A673 (cell line): ENCODE data around the gene AHNAK2.

Experiments
- EZH2 ChIP-seq: fragments of 200-600 bp; sonication (generic); IDR thresholded peaks from 2 replicates; pipeline ENCODE4 v1.6.1; 2017; ENCODE audit warnings: borderline replicate concordance, low read depth, mild to moderate bottlenecking, mixed read lengths, antibody characterized with exemption, low read length; ENCODE audit not compliant: poor library complexity, severe bottlenecking
- TF ChIP-seq, protein P1 (sequence below): fragments of 300-800, 200-600 bp; sonication (generic); conservative IDR thresholded peaks from 2 replicates; pipeline ENCODE4 v1.5.1; 2017; ENCODE audit warnings: low read depth, mild to moderate bottlenecking, antibody characterized with exemption, low read length, moderate library complexity, mixed read lengths

DNA sequence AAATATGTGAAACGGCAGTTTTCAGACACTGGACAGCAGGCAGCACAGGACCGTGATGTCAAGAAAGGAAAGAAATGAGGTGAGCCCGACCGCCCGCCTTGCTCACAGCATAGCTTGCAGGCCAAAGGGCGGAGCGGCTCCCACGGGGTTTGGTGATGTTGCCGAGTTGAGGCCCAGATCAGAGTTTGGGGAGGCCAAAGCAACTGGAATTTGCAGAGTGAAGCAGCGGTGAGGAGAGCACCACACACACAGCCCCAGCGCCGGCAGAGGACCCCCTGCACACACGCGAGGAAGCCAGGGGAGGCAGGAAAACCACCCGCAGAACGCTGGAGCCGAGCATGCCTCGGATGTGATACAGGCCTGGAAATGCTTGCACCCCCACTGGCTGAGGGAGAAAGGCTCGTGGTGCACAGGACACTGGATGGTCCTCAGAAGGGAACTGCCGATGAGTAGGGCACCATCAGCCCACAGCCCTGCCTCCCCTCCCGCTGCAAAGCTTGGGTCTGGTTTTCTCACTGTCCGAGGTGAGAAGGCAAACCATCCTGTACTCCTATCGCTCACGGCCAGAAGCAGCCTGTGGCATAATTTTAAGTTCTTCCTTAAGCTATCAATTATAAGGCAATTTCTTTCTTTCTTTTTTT lies 79.2 kb downstream of the AHNAK2 start:
- no peak for TF ChIP-seq EZH2
- TF ChIP-seq, protein P1, sequence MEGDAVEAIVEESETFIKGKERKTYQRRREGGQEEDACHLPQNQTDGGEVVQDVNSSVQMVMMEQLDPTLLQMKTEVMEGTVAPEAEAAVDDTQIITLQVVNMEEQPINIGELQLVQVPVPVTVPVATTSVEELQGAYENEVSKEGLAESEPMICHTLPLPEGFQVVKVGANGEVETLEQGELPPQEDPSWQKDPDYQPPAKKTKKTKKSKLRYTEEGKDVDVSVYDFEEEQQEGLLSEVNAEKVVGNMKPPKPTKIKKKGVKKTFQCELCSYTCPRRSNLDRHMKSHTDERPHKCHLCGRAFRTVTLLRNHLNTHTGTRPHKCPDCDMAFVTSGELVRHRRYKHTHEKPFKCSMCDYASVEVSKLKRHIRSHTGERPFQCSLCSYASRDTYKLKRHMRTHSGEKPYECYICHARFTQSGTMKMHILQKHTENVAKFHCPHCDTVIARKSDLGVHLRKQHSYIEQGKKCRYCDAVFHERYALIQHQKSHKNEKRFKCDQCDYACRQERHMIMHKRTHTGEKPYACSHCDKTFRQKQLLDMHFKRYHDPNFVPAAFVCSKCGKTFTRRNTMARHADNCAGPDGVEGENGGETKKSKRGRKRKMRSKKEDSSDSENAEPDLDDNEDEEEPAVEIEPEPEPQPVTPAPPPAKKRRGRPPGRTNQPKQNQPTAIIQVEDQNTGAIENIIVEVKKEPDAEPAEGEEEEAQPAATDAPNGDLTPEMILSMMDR: no peak
